WTC11 (cell line): ENCODE data around the gene CCDC61.

Experiments used
- CTCF ChIP-seq: fragments of 200-600 bp; IDR thresholded peaks from 2 replicates; pipeline ENCODE4 v1.8.0; 2022; ENCODE audit warnings: antibody characterized with exemption
- E2F1 ChIP-seq: sonication (generic); formaldehyde crosslinking; IDR thresholded peaks from 2 replicates; pipeline ENCODE4 v1.8.0; 2022; ENCODE audit warnings: mild to moderate bottlenecking, missing genetic modification reagents
- ESRRA ChIP-seq: sonication (generic); formaldehyde crosslinking; IDR thresholded peaks from 2 replicates; pipeline ENCODE4 v1.8.1; 2022; ENCODE audit warnings: mild to moderate bottlenecking, missing genetic modification reagents, borderline replicate concordance
- ETV6 ChIP-seq: sonication (generic); formaldehyde crosslinking; IDR thresholded peaks from 2 replicates; pipeline ENCODE4 v1.8.1; 2022; ENCODE audit warnings: mild to moderate bottlenecking, missing genetic modification reagents
- GRHL2 ChIP-seq: fragments of 250-450 bp; sonication (Bioruptor Pico); IDR thresholded peaks from 2 replicates; pipeline ENCODE4 v1.8.0; 2022; ENCODE audit warnings: mild to moderate bottlenecking, moderate library complexity; ENCODE audit not compliant: insufficient replicate concordance, severe bottlenecking
- MAX ChIP-seq: sonication (generic); formaldehyde crosslinking; IDR thresholded peaks from 2 replicates; pipeline ENCODE4 v1.8.0; 2022; ENCODE audit warnings: mild to moderate bottlenecking, missing genetic modification reagents
- STAT6 ChIP-seq: sonication (generic); formaldehyde crosslinking; conservative IDR thresholded peaks from 2 replicates; pipeline ENCODE4 v1.8.1; 2023; ENCODE audit warnings: mild to moderate bottlenecking, low read depth, missing genetic modification reagents, moderate library complexity
- TEAD4 ChIP-seq: sonication (generic); formaldehyde crosslinking; IDR thresholded peaks from 2 replicates; pipeline ENCODE4 v1.8.0; 2022; ENCODE audit warnings: mild to moderate bottlenecking, missing genetic modification reagents

GRCh38 chr19:45998834-45999233 is 3.6 kb downstream of the CCDC61 start:
- TF ChIP-seq ETV6 (no peak), MAX (no peak), ESRRA (CRISPR knock-in tag) (no peak), CTCF (no peak), TEAD4 (no peak), E2F1 (CRISPR knock-in tag) (no peak), GRHL2 (no peak), STAT6 (CRISPR knock-in tag) (no peak)
